Occipital lobe (tissue), 2 donors: ENCODE data around the gene RNF38. TPM values are rescaled to one million over a fixed set of nuclear protein-coding genes. Genes with fewer than 3 reads are reported as not detected.
"Not testable (repeated sequence)": the region's sequence is repeated elsewhere in the genome, so short reads cannot be mapped to it uniquely, and the experiment has no call there.

Experiments used
- DNase-seq: peaks from one replicate; lab custom pipeline; 2025; lab: John Stamatoyannopoulos, UW
- total RNA-seq: library from RNA; depleted of rRNA; stranded (reverse); fragments of >200 nt; gene quantifications from one replicate; pipeline ENCODE4 v1.2.3, GENCODE V29; 2014

Gene RNF38
- total RNA-seq, 1 donor from 2014 or later = 46.8 TPM

- no peak for DNase-seq
Measured at GRCh38 chr9:36336131-36336907, 63.8 kb downstream of the RNF38 start.

DNA sequence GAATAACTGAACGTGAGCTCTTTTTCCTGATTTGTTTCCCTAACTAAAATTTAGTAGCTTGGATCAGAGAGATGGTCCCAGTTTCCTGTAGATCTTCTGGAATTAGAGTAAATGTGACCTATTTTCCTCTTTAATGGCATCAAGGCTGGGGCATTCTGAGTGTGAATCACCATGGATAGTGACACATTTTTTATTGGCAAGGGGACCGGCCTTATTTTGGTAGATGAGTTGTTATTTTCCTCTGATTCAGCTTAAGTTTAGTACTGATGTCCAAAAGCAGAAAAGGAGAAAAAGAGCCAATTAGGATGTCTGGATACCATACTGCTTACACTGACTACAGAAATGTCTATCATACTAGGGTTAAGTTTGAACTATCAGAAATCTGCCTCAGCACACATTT lies 68.1 kb downstream of the RNF38 start:
- no peak for DNase-seq

DNA sequence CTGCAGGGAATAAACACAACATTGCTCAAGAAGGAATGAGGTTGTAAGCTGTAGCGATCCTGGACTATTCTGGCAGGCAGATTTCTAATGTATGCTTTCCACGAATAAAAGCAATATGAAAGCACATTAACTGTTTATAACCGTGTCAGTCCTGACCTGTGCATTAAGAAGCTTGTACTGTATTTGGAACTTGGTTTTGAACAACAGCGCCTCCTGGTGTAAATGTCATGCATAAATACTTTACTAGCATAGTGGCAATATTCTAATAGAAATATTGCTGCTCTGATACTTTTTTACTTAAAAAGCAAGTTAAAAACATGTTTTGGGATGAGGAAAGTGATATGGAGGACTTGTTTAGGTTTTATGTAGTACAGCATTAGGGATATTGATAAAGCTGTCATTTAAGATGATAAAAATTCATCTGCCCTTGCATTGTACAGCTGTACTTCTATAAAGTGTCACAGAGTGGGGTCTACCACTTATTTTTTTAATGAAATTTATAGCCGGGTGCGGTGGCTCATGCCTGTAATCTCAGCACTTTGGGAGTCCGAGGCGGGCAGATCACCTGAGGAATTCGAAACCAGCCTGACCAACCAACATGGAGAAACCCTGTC lies 71.2 kb downstream of the RNF38 start:
- no peak for DNase-seq

GRCh38 chr9:36325081-36325828 lies 74.8 kb downstream of the RNF38 start:
- no peak for DNase-seq

GRCh38 chr9:36323926-36324325 lies 76.1 kb downstream of the RNF38 start:
- no peak for DNase-seq

- no peak for DNase-seq
Measured at GRCh38 chr9:36322462-36322861, 77.6 kb downstream of the RNF38 start.

DNA sequence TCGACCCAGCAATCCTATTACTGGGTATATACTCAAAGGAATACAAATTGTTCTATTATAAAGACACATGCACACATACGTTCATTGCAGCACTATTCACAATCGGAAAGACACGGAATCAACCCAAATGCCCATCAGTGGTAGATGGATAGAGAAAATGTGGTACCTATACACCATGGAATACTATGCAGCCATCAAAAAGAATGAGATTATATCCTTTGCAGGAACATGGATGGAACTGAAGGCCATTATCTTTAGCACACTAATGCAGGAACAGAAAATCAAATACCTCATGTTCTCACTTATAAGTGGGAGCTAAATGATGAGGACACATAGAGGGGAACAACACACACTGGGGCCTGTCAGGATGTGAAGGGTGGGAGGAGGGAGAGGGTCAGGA lies 78.2 kb downstream of the RNF38 start:
- not testable (repeated sequence) for DNase-seq

DNA sequence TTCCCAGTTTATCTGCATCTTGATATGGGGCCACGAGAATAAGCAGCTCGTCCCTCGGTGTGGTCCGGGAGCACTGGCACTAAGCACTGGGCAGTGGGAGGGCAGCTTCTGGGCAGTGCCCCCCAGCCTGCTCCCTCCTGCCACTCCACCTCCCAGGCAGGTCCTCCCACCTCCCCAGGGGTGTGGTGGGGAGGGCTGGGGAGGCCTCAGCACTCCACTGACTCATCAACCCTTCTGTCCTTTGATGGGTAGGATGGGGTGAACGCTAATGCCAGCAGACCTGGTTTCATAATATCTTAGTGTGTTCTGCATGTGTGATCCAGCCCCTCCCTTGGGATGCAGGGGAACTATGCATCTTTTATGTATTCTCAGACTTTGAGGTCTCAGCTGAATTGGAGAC lies 79.6 kb downstream of the RNF38 start:
- no peak for DNase-seq

GRCh38 chr9:36319806-36320205 lies 80.3 kb downstream of the RNF38 start:
- no peak for DNase-seq

GRCh38 chr9:36319183-36319582 lies 80.9 kb downstream of the RNF38 start:
- DNase-seq = no peak

DNA sequence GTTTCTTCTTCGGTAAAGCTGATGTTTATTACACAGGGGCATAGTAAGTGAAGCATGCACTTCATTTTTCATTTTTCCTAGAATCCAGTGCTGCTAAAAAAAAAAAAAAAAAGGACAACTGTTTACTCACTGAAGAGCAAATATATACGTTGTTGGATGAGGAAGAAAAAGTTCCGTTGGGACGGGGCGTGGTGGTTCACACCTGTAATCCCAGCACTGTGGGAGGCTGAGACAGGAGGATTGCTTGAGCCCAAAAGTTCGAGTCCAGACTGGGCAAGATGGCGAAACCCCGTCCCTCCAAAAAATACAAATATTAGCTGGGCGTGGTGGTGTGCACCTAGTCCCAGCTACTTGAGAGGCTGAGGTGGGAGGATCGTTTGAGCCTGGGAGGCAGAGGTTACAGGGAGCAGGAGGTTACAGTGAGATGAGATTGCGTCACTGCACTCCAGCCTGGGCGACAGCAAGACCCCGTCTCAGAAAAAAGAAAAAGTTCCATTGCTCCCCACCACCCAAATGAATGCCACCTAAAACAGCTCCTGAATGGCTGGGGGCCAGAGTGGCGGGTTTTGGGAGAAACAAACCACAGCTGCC lies 81.8 kb downstream of the RNF38 start:
- no peak for DNase-seq

- no peak for DNase-seq
Measured at GRCh38 chr9:36317766-36318165, 82.3 kb downstream of the RNF38 start.

GRCh38 chr9:36316611-36317317 lies 83.3 kb downstream of the RNF38 start:
- peak; percentile 56 for DNase-seq

DNA sequence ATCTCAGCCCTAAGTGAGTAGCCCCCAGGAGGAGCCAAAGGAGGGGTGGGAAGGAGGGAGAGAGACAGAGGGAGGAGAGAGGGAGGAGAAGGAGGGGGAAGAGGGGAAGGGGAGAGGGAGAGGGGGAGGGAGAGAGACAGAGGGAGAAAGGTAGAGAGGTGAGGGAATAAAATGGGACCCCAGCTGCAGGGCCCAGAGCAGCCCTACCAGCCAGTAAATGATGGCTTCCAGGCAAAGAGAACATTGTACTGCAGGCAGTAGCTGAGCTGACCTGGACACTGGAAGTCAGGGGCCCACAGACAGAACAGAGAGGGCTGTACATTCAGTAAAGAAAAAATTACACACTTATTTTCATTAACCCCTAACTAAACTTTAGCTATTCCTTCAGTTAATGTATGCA lies 84.0 kb downstream of the RNF38 start:
- no peak for DNase-seq

DNA sequence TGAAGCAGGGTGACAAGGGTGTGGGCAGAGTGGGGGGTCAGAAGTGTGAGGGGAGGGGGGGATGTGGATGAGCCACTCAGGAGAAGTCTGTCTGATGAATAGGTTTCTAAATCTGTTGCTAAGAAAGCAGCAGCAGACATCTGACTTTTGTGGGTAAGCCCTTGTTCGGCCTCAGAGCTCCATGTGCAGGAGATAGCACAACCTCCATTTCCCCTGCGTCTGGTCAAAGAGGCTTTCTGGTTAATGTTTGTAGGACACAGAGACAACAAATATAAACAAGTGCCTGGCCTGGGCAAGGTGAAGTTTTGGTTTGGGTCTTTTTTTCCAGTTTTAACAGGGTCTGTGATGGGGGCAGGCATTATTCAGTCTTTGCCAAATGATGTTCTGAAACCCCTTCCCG lies 84.8 kb downstream of the RNF38 start:
- no peak for DNase-seq

DNA sequence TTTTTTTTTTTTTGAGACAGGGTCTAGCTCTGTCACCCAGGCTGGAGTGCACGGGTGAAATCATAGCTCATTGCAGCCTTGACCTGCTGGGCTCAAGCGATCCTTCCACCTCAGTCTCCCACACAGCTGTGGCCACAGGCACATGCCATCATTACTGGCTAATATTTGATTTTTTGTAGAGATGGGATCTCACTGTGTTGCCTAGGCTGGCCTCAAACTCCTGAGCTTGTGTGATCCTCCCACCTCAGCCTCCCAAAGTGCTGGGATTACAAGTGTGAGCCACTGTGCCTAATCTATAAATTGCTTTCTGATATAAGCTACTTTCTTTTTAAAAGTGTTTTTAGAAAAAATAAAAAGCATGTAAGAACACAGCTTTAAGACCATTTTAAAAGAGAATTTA lies 85.3 kb downstream of the RNF38 start:
- no peak for DNase-seq

DNA sequence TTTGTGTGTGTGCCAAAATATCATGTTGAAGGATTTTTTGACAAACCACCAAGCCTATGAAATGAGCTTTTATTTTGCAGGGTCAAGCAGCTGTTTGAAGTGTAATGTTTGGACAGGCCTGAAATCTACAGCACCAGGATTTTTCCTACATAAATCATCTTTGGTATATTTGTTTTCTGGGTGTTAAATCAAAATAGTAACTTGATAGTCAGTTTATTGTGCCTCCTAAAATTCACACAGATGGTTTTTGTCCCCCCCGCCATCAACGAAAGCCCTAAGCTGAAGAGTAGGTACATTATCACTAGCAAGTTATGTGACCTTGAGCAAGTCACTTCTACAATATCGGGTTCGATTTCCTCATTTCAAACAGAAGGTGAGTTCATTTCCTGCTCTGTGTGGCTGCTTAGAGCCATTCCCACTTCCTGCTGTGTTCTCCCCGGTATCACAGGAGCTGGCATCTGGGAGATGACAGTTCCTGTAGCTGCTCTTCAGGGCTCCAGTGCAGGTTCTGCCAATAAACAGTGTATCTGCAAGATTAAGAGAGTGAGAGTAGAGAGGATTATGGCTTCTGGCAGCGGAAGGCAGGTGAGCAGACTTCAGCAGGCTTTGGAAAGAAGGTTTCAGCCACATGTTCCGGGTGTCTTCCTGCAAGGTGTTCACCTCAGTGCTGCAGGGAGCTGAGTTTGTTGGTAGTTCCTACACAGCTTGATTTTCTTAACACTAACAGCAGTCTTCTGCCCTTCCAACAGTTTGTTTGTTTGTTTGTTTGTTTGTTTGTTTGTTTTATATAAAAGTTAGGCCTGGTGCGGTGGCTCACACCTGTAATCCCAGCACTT lies 93.4 kb downstream of the RNF38 start:
- no peak for DNase-seq

DNA sequence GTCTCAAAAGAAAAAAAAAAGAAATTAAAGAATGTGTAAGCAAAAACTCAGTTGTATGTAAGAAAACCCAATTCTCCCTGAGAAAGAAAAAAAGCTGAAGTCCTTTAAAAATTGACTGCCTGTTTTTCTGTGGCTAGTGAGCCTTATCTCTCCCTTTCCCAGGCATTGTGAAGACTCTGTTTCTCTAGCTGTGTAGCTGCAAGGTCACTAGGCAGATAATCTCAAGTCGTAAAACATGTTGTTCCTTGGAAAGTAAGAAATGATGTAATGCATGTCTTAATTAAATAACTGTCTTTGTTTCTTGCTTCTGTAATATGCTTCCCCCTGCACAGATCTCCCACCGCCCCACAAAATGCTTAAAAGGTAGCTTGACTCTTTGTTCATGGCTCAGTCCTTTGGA lies 95.7 kb downstream of the RNF38 start:
- not testable (repeated sequence) for DNase-seq

DNA sequence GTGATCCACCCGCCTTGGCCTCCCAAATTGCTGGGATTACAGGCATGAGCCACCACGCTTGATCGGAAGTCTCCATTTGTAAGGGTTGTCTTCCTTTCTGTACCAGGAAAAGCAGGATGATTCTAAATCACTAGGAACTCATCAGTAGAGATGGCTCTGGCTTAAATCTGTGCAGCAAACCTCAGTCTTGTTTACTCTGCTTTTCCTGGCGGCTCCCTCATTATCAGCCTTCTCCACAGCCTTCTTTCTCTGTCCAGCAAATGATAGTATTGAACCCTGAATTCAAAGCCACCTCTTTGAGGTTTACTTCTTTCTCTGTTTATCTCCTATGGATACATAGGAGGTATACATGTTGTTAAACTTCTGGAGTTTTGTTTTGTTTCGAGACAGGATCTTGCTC lies 98.8 kb downstream of the RNF38 start:
- no peak for DNase-seq

DNA sequence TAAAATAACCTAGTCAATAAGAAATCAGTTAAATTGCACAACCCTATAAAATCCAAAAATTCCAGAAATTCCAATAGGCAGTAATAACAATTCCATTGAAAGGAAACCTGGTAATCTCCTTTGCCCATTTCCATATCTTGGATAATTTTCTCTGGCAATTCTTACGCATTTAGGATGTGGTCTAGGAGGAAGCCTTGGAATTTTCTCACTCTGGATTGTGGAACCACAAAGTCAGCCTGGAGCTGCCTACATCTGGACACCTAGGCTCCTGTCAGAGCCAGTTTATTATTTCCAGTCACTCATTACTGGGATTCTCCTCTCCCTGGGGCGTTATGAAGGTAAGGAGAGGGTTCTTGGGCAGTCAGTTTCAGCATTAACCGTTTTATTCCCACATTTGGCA lies 101.5 kb downstream of the RNF38 start:
- no peak for DNase-seq

GRCh38 chr9:36297798-36298197 lies 102.3 kb downstream of the RNF38 start:
- DNase-seq = no peak
